ENCODE results near the gene MYO1F. TPM values are rescaled to one million over a fixed set of nuclear protein-coding genes. Genes with fewer than 3 reads are reported as not detected.

Gene MYO1F
- total and polyA plus RNA-seq, 8 donors: 3.0 to 54.8 (median 18.8) TPM

DNA sequence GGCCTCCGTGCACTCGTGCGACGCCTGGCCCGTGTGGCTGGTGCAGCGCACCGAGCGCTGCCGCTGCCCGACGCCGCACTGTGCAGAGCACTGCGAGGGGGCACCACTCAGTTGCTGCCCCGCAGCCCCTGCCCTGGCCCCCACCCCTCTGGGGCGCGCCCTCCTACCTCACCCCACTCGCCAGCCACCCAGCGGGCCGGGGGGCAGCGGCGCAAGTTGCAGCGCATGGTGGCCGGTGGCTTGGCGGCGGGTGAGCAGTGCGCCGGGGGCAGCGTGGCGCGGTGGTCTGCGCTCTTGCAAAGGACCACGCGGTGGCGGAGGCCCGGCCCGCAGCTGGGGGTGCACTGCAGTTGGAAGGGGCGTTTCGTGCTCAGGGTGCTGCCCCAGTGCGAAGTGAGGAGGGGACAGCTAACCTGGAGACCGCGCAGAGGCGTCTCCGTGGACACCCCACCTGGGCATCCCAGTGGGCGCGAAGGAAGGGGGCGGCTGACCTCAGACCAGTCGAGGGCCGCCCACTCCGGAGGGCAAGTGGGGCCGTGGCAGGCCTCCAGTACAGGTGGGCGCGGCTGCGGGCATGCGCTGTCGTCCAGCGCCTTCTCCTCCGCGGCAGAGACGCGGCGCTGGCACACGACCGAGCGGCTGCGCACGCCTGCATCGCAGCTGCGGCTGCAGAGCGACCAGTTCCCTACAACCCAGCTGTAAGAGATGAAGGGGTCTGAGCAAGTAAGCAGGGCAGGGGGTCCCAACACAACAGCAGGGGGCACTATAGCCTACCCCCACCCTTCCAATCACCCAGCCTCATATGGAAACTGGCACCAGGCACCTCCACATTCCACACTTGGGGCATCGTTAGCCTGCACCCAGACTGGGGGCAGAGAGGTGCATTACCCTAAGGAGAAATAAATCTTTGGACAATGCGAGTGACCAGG lies 8.0 kb upstream of the MYO1F start:
- no peak for DNase-seq
- no peaks in the 10 kb centered on the region for H3K9me3 ChIP-seq
- H3K36me3 ChIP-seq: peaks cover 0 to 48% (median 19%) of the 10 kb centered on the region in 4 donors
- peaks cover 0 to 19% (median 0%) of the 10 kb centered on the region in 3 donors for H3K27me3 ChIP-seq
- TF ChIP-seq, protein P1, sequence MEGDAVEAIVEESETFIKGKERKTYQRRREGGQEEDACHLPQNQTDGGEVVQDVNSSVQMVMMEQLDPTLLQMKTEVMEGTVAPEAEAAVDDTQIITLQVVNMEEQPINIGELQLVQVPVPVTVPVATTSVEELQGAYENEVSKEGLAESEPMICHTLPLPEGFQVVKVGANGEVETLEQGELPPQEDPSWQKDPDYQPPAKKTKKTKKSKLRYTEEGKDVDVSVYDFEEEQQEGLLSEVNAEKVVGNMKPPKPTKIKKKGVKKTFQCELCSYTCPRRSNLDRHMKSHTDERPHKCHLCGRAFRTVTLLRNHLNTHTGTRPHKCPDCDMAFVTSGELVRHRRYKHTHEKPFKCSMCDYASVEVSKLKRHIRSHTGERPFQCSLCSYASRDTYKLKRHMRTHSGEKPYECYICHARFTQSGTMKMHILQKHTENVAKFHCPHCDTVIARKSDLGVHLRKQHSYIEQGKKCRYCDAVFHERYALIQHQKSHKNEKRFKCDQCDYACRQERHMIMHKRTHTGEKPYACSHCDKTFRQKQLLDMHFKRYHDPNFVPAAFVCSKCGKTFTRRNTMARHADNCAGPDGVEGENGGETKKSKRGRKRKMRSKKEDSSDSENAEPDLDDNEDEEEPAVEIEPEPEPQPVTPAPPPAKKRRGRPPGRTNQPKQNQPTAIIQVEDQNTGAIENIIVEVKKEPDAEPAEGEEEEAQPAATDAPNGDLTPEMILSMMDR (IDR thresholded peaks at IDR 0.05): no peak
- TF ChIP-seq POLR2A (IDR thresholded peaks at IDR 0.05) (no peak), EP300 (IDR thresholded peaks at IDR 0.05) (no peak)
- WGBS, 5 donors: 51 to 78% (median 72%) methylated on average over 40 to 71 of the region's 71 CpGs
- no peak overlapping the region for H3K4me3 ChIP-seq
- no peak overlapping the region for H3K27ac ChIP-seq
- peaks cover 0 to 8% (median 7%) of the 10 kb centered on the region in 4 donors for H3K4me1 ChIP-seq
- intact Hi-C loops (cut with DNase I; ENCODE audit: low total_unique reads): no loop called here

DNA sequence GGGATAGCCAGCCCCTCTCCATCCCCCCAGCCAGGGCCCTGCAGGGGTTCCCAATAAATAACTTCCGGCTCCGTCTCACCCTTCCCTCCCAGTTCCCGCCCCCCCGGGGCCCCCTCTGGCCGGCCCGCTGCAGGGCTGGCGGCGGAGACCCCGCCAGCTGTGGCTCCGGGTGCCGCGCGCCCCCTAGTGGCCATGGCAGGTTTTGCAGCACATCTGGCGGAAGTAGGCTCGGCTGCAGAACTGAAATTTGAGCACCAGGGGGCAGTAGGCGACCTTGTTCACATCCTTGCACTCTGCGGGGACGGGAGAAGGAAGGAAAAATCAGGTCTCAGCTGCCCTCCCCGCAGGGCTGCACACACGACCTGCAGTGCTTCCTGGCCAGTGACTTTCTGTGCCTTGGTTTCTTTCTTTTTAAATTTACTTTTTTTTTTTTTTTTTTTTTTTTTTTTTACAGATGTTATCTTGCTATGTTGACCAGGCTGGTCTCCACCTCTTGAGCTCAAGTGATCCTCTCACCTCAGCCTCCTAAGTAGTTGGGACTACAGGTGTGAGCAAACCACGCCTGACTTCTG lies 3.6 kb upstream of the MYO1F start:
- DNase-seq: peak; percentile 84 to 94
- no peaks in the 10 kb centered on the region for H3K9me3 ChIP-seq
- peaks cover 0 to 15% (median 4%) of the 10 kb centered on the region in 4 donors for H3K36me3 ChIP-seq
- H3K27ac ChIP-seq: no peak overlapping the region
- peaks cover 0 to 46% (median 17%) of the 10 kb centered on the region in 3 donors for H3K27me3 ChIP-seq
- intact Hi-C loops (cut with DNase I; ENCODE audit: low total_unique reads): no loop called here
- WGBS, 5 donors: 4 to 7% (median 5%) methylated on average over 11 to 21 of the region's 21 CpGs
- H3K4me3 ChIP-seq: no peak overlapping the region
- H3K4me1 ChIP-seq: peaks cover 0 to 35% (median 14%) of the 10 kb centered on the region in 4 donors
- no peak for TF ChIP-seq EP300 (IDR thresholded peaks at IDR 0.05)
- no peak for TF ChIP-seq POLR2A (IDR thresholded peaks at IDR 0.05)
- peak in 1 of 3 donors; percentile 76 for TF ChIP-seq POLR2AphosphoS5 (IDR thresholded peaks at IDR 0.05)
- TF ChIP-seq, protein P1 (IDR thresholded peaks at IDR 0.05): peak in 5 of 7 experiments; percentile 92 to 99 (median 98)

DNA sequence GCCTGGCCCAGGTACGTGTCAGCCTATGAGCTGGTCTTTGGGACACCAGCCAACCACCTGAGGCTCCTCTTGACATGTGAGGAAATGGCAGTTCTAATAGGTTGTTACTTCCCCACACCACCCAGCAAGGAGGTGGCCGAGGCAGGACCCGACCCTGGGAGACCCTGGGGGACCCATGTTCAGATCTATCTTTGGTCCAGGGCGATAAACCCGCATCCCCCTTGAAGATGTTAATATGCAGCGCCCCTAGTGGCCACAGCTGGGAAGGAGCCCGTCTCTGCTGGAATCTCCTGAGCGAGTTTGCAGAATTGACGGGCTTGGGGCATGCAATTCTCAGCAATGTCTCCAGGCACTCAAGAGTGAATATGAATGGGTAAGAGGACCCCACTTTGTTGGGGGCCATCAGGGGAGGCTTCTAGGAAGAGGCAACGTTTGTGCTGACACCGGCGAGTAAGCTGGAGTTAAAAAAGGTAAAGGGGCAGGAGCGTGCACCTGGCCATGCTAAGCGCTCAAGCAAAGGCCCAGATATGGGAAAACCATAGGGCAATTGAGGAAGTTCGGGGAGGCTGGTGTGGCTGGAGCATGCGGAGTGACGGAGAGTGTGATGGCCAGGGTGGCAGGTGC lies 1.5 kb upstream of the MYO1F start:
- TF ChIP-seq, protein P1 (IDR thresholded peaks at IDR 0.05): peak in 5 of 7 experiments; percentile 60 to 95 (median 90)
- no peak for TF ChIP-seq POLR2A (IDR thresholded peaks at IDR 0.05)
- H3K27ac ChIP-seq: no peak overlapping the region
- no peaks in the 10 kb centered on the region for H3K9me3 ChIP-seq
- no peaks in the 10 kb centered on the region for H3K36me3 ChIP-seq
- 19 to 22% (median 20%) methylated on average over 16 to 17 of the region's 17 CpGs for WGBS, 5 donors
- H3K4me1 ChIP-seq: peaks cover 0 to 35% (median 14%) of the 10 kb centered on the region in 4 donors
- intact Hi-C loops (cut with DNase I; ENCODE audit: low total_unique reads): no loop called here
- no peak overlapping the region for H3K4me3 ChIP-seq
- H3K27me3 ChIP-seq: peaks cover 0 to 40% (median 17%) of the 10 kb centered on the region in 3 donors
- DNase-seq: peak; percentile 83 to 85

DNA sequence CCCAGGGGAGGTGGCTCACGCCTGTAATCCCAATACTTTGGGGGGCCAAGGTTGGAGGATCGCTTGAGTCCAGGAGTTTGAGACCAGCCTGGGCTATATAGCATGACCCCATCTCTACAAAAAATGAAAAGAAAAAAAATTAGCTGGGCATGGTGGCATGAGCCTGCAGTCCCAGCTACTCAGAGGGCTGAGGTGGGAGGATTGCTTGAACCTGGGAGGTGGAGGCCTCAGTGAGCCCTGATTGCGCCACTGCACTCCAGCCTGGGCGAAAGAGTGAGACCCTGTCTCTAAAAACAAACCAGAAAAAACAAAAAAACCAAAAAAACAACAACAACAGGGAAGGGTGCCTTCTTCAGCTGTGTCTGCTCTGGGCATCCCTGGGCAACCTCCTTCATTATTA lies 499 bp upstream of the MYO1F start:
- intact Hi-C loops (cut with DNase I; ENCODE audit: low total_unique reads): no loop called here
- 60 to 79% (median 73%) methylated on average over 4 of the region's 4 CpGs for WGBS, 5 donors

More for the DNA sequence above, 499 bp upstream of the MYO1F start:
- H3K4me3 ChIP-seq: peak overlapping the region in 2 of 4 donors; percentile 44 to 50
- H3K4me1 ChIP-seq: peaks cover 0 to 35% (median 14%) of the 10 kb centered on the region in 4 donors
- DNase-seq: no peak
- no peaks in the 10 kb centered on the region for H3K9me3 ChIP-seq
- peaks cover 0 to 40% (median 17%) of the 10 kb centered on the region in 3 donors for H3K27me3 ChIP-seq
- H3K27ac ChIP-seq: peak overlapping the region in 2 of 5 donors; percentile 77 to 84
- TF ChIP-seq POLR2A (IDR thresholded peaks at IDR 0.05) (no peak), EP300 (IDR thresholded peaks at IDR 0.05) (no peak), POLR2AphosphoS5 (IDR thresholded peaks at IDR 0.05) (no peak)
- TF ChIP-seq, protein P1 (IDR thresholded peaks at IDR 0.05): no peak
- H3K36me3 ChIP-seq: no peaks in the 10 kb centered on the region
